K562 (cell line): Measurements from ENCODE around the gene HHATL. TPM values are rescaled to one million over a fixed set of nuclear protein-coding genes. Genes with fewer than 3 reads are reported as not detected.

Experiments
- BRF2 ChIP-seq: IDR thresholded peaks from 3 replicates; pipeline ENCODE4 v1.6.1; 2011; ENCODE audit warnings: borderline replicate concordance, mild to moderate bottlenecking; ENCODE audit not compliant: insufficient read length, insufficient read depth
- CCAR2 ChIP-seq: fragments of 200-400 bp; formaldehyde crosslinking; IDR thresholded peaks from 2 replicates; pipeline ENCODE4 v1.6.1; 2017; ENCODE audit warnings: mild to moderate bottlenecking, low read depth, low read length
- CEBPB ChIP-seq: fragments of 450-650 bp; IDR thresholded peaks from 2 replicates; pipeline ENCODE4 v1.6.1; 2016; ENCODE audit warnings: missing genetic modification characterization, missing compliant biosample characterization
- CHCHD3 ChIP-seq: fragments of 250-450 bp; sonication (Bioruptor Pico); IDR thresholded peaks from 2 replicates; pipeline ENCODE4 v2.1.2; 2022; ENCODE audit warnings: mild to moderate bottlenecking
- CREB1 ChIP-seq, 2 experiments: sonication (generic) in 1 of 2; formaldehyde crosslinking in 1 of 2; IDR thresholded peaks; 2 replicates each; pipeline versions ENCODE4 v1.6.1 to v1.8.0; 2012 to 2022; ENCODE audit warnings: inconsistent platforms in 1 of 2, mild to moderate bottlenecking in 1 of 2, missing genetic modification reagents in 1 of 2, moderate library complexity in 1 of 2
- CREM ChIP-seq: IDR thresholded peaks from 2 replicates; pipeline ENCODE4 v1.6.1; 2014; ENCODE audit warnings: antibody characterized with exemption, low read depth
- EGR1 ChIP-seq: fragments of 450-650 bp; conservative IDR thresholded peaks from 2 replicates; pipeline ENCODE4 v1.6.1; 2017; ENCODE audit warnings: mild to moderate bottlenecking
- ELK1 ChIP-seq: sonication (generic); formaldehyde crosslinking; IDR thresholded peaks from 2 replicates; pipeline ENCODE4 v1.8.1; 2022; ENCODE audit warnings: missing genetic modification reagents
- FOXM1 ChIP-seq, 2 experiments: fragments of 450-650 bp in 1 of 2; sonication (generic) in 1 of 2; formaldehyde crosslinking in 1 of 2; IDR thresholded peaks; 2 replicates each; pipeline versions ENCODE4 v1.6.1 to v1.9.0; 2017 to 2022; ENCODE audit warnings: low read depth in 2 of 2, mild to moderate bottlenecking in 2 of 2, missing genetic modification reagents in 1 of 2, moderate library complexity in 1 of 2
- FUS ChIP-seq: fragments of 200-400 bp; formaldehyde crosslinking; optimal IDR thresholded peaks from 2 replicates; pipeline ENCODE3; 2017; ENCODE audit warnings: low read depth, low read length
- GATAD2B ChIP-seq: fragments of 450-650 bp; IDR thresholded peaks from 2 replicates; pipeline ENCODE4 v1.6.1; 2017; ENCODE audit warnings: mild to moderate bottlenecking, borderline replicate concordance
- GTF2E2 ChIP-seq: fragments of 200-800 bp; sonication (Bioruptor generic); IDR thresholded peaks from 2 replicates; pipeline ENCODE4 v1.6.1; 2016; ENCODE audit warnings: missing genetic modification characterization, missing compliant biosample characterization
- HNRNPK ChIP-seq: fragments of 200-400 bp; formaldehyde crosslinking; IDR thresholded peaks from one replicate; pipeline ENCODE4 v1.6.1; 2018; ENCODE audit warnings: mild to moderate bottlenecking, low read depth, low read length; ENCODE audit not compliant: poor library complexity, severe bottlenecking
- HNRNPLL ChIP-seq: fragments of 200-400 bp; formaldehyde crosslinking; IDR thresholded peaks from 2 replicates; pipeline ENCODE4 v1.6.1; 2017; ENCODE audit warnings: low read length, low read depth, mild to moderate bottlenecking; ENCODE audit not compliant: poor library complexity, severe bottlenecking
- KLF1 ChIP-seq: fragments of 450-650 bp; IDR thresholded peaks from 2 replicates; pipeline ENCODE4 v1.6.1; 2016; ENCODE audit warnings: missing genetic modification characterization, missing compliant biosample characterization
- LEF1 ChIP-seq: fragments of 450-650 bp; IDR thresholded peaks from 2 replicates; pipeline ENCODE4 v1.6.1; 2016; ENCODE audit warnings: mild to moderate bottlenecking
- MYC ChIP-seq, 2 experiments: fragments of 250-450 bp in 1 of 2; sonication (Bioruptor Pico) in 1 of 2; IDR thresholded peaks; 2 replicates each; pipeline versions ENCODE4 v1.5.1 to v1.6.1; 2012 to 2021; ENCODE audit warnings: low read depth in 2 of 2, borderline replicate concordance in 1 of 2, improper control_type of control experiment in 1 of 2, low read length in 1 of 2, mild to moderate bottlenecking in 1 of 2, moderate library complexity in 1 of 2
- RHOXF2B ChIP-seq: fragments of 250-450 bp; sonication (Bioruptor Pico); conservative IDR thresholded peaks from 2 replicates; pipeline ENCODE4 v1.5.1; 2021
- SNAPC5 ChIP-seq: fragments of 250-450 bp; sonication (Bioruptor Pico); IDR thresholded peaks from 2 replicates; pipeline ENCODE4 v1.8.0; 2021; ENCODE audit warnings: moderate library complexity, mild to moderate bottlenecking, inconsistent platforms
- SNIP1 ChIP-seq: fragments of 450-650 bp; IDR thresholded peaks from 2 replicates; pipeline ENCODE4 v1.7.1; 2017; ENCODE audit warnings: low read depth, mild to moderate bottlenecking
- SPI1 ChIP-seq: IDR thresholded peaks from 2 replicates; pipeline ENCODE4 v1.6.1; 2011; ENCODE audit warnings: low read depth, low read length, control low read depth, borderline replicate concordance
- TAF15 ChIP-seq: fragments of 200-400 bp; formaldehyde crosslinking; IDR thresholded peaks from 2 replicates; pipeline ENCODE4 v1.6.1; 2017; ENCODE audit warnings: mild to moderate bottlenecking, low read depth, low read length, moderate library complexity
- ZBTB9 ChIP-seq: fragments of 450-650 bp; formaldehyde crosslinking; IDR thresholded peaks from 2 replicates; pipeline ENCODE4 v1.4.0; 2020; ENCODE audit warnings: mild to moderate bottlenecking, moderate library complexity
- ZFX ChIP-seq: sonication (generic); formaldehyde crosslinking; IDR thresholded peaks from 2 replicates; pipeline ENCODE4 v1.8.0; 2022; ENCODE audit warnings: mild to moderate bottlenecking, missing genetic modification reagents, moderate library complexity
- ZNF408 ChIP-seq: fragments of 250-450 bp; sonication (Bioruptor Pico); IDR thresholded peaks from 2 replicates; pipeline ENCODE4 v1.4.0; 2020; ENCODE audit warnings: low read depth, mild to moderate bottlenecking, moderate library complexity
- ZNF444 ChIP-seq: fragments of 250-450 bp; sonication (Bioruptor Pico); IDR thresholded peaks from 2 replicates; pipeline ENCODE4 v1.4.0; 2020; ENCODE audit warnings: mild to moderate bottlenecking, moderate library complexity
- polyA plus RNA-seq, 8 experiments: library from polyadenylated mRNA; depleted of rRNA in 4 of 8; stranded (reverse) in 5 of 8; unstranded in 3 of 8; fragments of >200 nt; fragmentation: Nextera tagmentation in 2 of 8; fragmentation: Illumina TruSeq in 1 of 8; extraction: Ambion mirVana in 2 of 8; extraction: Trizol in 1 of 8; gene quantifications; 2 replicates each; pipeline versions ENCODE4 v1.2.1 to v1.2.3, GENCODE V29; 2011 to 2014; ENCODE audit warnings: inconsistent platforms in 1 of 8, missing spikeins in 1 of 8
- total RNA-seq, 7 experiments: library from RNA; depleted of rRNA in 6 of 7; stranded (reverse); fragments of >200 nt in 6 of 7; fragmentation: Illumina TruSeq in 2 of 7; extraction: Trizol in 2 of 7; gene quantifications; 2 replicates each; pipeline versions ENCODE4 v1.2.1 to v1.2.3, GENCODE V29; 2011 to 2021; ENCODE audit warnings: low replicate concordance in 1 of 7

Gene HHATL
- total and polyA plus RNA-seq, 9 of the 15 experiments (the other 6 are each of a cell fraction or from before 2014, with no cell fraction given), result not detected

DNA sequence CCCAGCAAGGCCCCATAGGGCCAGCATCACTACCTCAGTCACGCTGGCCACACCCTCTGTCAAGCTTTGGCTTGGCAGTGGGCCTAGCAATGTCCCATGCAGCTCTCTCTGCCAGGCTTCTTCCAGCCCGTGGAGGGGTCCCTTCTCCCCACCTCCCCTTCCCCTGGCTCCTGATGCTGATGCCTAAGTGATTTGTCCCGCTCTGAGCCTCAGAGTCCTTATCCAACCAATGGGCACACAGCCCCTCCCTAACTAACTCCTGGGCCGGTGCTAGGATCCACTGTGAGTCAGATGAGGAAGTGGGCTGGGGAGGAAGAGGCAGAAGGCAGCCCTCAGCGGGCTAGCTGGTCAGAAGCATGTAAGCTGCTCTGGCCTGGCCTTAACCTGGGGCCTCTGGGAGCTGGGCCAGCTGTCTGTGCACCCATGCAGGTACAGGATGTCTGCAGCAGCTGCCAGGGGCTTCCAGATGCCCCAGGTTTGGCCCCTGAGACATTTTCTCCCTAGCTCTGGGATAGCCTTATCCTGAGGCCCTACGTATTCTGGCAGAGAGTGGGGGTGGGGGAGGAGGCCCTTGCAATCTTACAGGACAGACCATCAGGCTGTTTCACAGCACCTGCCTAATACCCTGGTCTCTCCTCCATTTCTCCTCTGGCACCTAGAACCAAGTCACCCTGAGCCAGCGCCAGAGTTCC is 49.8 kb downstream of the HHATL start (continued):
- TF ChIP-seq SNIP1, result no peak
- TF ChIP-seq CCAR2, result no peak
- TF ChIP-seq CREB1 (IDR thresholded peaks at IDR 0.05), result no peak
- TF ChIP-seq CREB1 (CRISPR knock-in tag; IDR thresholded peaks at IDR 0.05), result no peak
- TF ChIP-seq SNAPC5 (CRISPR knock-in tag), result no peak
- no peak for TF ChIP-seq TAF15
- TF ChIP-seq FOXM1 (IDR thresholded peaks at IDR 0.05; ENCODE audit: low read depth), result no peak
- TF ChIP-seq FOXM1 (CRISPR knock-in tag; IDR thresholded peaks at IDR 0.05; ENCODE audit: low read depth), result no peak
- no peak for TF ChIP-seq CEBPB (tag)
- TF ChIP-seq GTF2E2 (tag), result no peak
- no peak for TF ChIP-seq HNRNPLL
- 0 out of 2 replicates have a peak, but pooled peaks have one; percentile 5 for TF ChIP-seq EGR1
- TF ChIP-seq KLF1 (tag), result 0 out of 2 replicates have a peak, but pooled peaks have one; percentile 27
- no peak for TF ChIP-seq BRF2
- TF ChIP-seq FUS, result no peak
- peak; percentile 79 for TF ChIP-seq ZFX (CRISPR knock-in tag)
- TF ChIP-seq GATAD2B, result no peak
- TF ChIP-seq HNRNPK, result no peak
- no peak for TF ChIP-seq MYC (IDR thresholded peaks at IDR 0.05; ENCODE audit: low read depth, low read length)
- no peak for TF ChIP-seq MYC (CRISPR knock-in tag; IDR thresholded peaks at IDR 0.05; ENCODE audit: borderline replicate concordance, low read depth)
- peak; percentile 99 for TF ChIP-seq SPI1
- 0 out of 2 replicates have a peak, but pooled peaks have one; percentile 33 for TF ChIP-seq ZBTB9 (CRISPR knock-in tag)
- TF ChIP-seq CHCHD3 (CRISPR knock-in tag), result peak; percentile 75; the same call in 1 of the 2 replicates
- TF ChIP-seq LEF1, result no peak
- TF ChIP-seq ZNF444 (CRISPR knock-in tag), result no peak
- no peak for TF ChIP-seq ZNF408 (CRISPR knock-in tag)
- no peak for TF ChIP-seq RHOXF2B (CRISPR knock-in tag)
- no peak; the same call in 1 of the 2 replicates for TF ChIP-seq CREM
- no peak for TF ChIP-seq ELK1
